Activated B cell treated with CpG ODN at 0.5 μM for 24 hours (primary cell): ENCODE data around the gene PRKAR1B. TPM values are rescaled to one million over a fixed set of nuclear protein-coding genes. Genes with fewer than 3 reads are reported as not detected.

Experiments used
- ATAC-seq: fragments of 200-7000 bp; cut with Tn5 transposase; one replicate; pipeline ENCODE4 v1.10.0; 2021; ENCODE audit warnings: low read depth, mild to moderate bottlenecking, moderate library complexity
- CTCF ChIA-PET: fragments of 350-600 bp; sonication (Branson Sonifier 250); formaldehyde crosslinking; loops from one replicate; lab custom pipeline; 2021; ENCODE audit warnings: antibody characterized with exemption; lab: Charles Lee
- POLR2A ChIA-PET: fragments of 350-600 bp; sonication (Branson Sonifier 250); formaldehyde crosslinking; loops from one replicate; lab custom pipeline; 2021; ENCODE audit warnings: antibody characterized with exemption; lab: Charles Lee
- DNase-seq: peaks from one replicate; pipeline ENCODE4 v3.0.0; 2022
- H3K27ac Mint-ChIP-seq: one replicate; pipeline ENCODE4 v1.8.0; 2020; ENCODE audit warnings: mixed read lengths
- H3K27me3 Mint-ChIP-seq: one replicate; pipeline ENCODE4 v1.8.0; 2021; ENCODE audit warnings: mixed read lengths
- H3K36me3 Mint-ChIP-seq: one replicate; pipeline ENCODE4 v1.8.0; 2021; ENCODE audit warnings: low read depth, mixed read lengths
- H3K4me1 Mint-ChIP-seq: one replicate; pipeline ENCODE4 v1.8.0; 2021; ENCODE audit warnings: mixed read lengths
- H3K4me3 Mint-ChIP-seq: one replicate; pipeline ENCODE4 v1.8.0; 2020; ENCODE audit warnings: mild to moderate bottlenecking, mixed read lengths
- H3K9me3 Mint-ChIP-seq: one replicate; pipeline ENCODE4 v1.8.0; 2020; ENCODE audit warnings: mixed read lengths
- CTCF ChIP-seq: fragments of 200-600 bp; IDR thresholded peaks from one replicate; pipeline ENCODE4 v1.8.0; 2022; ENCODE audit warnings: antibody characterized with exemption, mild to moderate bottlenecking
- intact Hi-C: fragments of 100-400 bp; cut with micrococcal nuclease; formaldehyde crosslinking; loops from one replicate; pipeline ENCODE4 v1.15.1; 2024
- total RNA-seq: library from RNA; stranded (reverse); gene quantifications from 2 replicates; pipeline ENCODE4 v1.2.3, GENCODE V29; 2022

Gene PRKAR1B
- total RNA-seq, 1 donor from 2014 or later, result 17.5 TPM

DNA sequence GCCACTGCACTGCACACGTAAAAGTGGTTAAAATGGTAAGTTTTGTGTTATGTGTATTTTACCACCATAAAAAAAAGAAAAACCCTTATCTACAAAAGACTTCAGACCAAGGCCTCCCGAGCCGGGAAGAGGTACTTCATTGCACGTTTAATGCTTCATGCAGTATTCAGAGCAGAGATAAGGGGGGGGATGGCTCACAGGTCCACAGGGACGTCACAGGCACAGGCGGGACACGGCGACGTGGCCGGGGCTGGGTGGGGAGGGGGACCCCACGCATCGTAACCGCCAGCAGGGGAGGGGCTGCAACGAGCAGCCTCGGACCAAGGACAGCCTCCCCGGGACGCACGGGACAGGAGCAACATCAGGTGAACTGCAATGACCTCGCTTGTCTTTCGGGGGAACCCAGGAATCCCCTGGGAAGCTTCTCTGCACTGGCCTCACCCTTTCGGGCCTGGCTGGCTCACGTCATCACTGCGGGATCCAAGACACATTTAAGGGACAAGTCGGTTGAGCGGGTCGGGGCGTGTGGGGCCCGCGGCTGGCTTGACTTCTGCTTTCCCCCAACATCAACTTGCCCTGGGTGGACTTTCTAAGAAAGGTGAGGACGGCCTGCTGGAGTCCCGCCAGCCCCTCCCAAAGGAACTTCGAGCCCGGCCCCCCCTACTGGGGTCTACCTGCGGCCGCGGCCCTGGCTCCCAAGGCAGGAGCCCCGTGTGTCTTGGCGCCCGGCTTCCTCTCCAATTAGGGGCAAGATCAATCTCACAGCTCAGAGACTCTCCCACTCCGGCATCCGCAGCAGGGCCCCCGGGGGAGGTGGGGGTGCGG lies 177.8 kb downstream of the PRKAR1B start:
- peaks cover 4% of the 10 kb centered on the region for H3K9me3 Mint-ChIP-seq
- no peak for DNase-seq
- no peak overlapping the region for H3K4me3 Mint-ChIP-seq
- CTCF ChIA-PET, result no interaction called here
- POLR2A ChIA-PET, result no interaction called here
- no peaks in the 10 kb centered on the region for H3K27me3 Mint-ChIP-seq
- intact Hi-C loops, result no loop called here
- TF ChIP-seq CTCF, result no peak
- no peaks in the 10 kb centered on the region for H3K36me3 Mint-ChIP-seq
- H3K27ac Mint-ChIP-seq, result no peak overlapping the region
- no peaks in the 10 kb centered on the region for H3K4me1 Mint-ChIP-seq
- ATAC-seq, result no peak

DNA sequence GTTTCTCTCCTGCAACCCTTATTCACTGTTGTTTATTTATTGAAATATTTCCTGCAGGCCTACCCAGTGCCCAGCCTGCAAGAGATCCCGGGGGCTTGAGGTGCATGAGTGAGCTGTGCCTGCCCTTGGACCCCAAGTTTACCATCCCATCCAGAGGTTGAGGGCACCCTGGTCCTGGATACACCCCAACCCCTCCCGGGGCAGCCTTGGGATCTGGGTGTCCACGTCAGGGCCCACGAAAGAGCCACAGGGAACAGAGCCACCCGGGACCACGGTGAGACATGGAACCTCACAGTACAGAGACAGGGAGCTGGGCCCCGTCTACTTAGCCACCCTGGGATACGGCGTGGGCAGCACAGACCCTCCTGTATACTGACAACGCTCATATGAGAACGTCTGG lies 178.7 kb downstream of the PRKAR1B start:
- H3K36me3 Mint-ChIP-seq, result no peaks in the 10 kb centered on the region
- ATAC-seq, result no peak
- no peak overlapping the region for H3K27ac Mint-ChIP-seq
- TF ChIP-seq CTCF, result no peak
- H3K27me3 Mint-ChIP-seq, result no peaks in the 10 kb centered on the region
- no peak for DNase-seq
- peaks cover 4% of the 10 kb centered on the region for H3K9me3 Mint-ChIP-seq
- POLR2A ChIA-PET, result no interaction called here
- CTCF ChIA-PET, result no interaction called here
- H3K4me1 Mint-ChIP-seq, result no peaks in the 10 kb centered on the region
- no peak overlapping the region for H3K4me3 Mint-ChIP-seq
- intact Hi-C loops, result no loop called here

GRCh38 chr7:545470-545869 lies 181.6 kb downstream of the PRKAR1B start:
- Mint-ChIP-seq H3K27ac (no peak overlapping the region), H3K36me3 (no peaks in the 10 kb centered on the region), H3K27me3 (no peaks in the 10 kb centered on the region), H3K4me3 (no peak overlapping the region), H3K9me3 (peaks cover 7% of the 10 kb centered on the region), H3K4me1 (no peaks in the 10 kb centered on the region)
- no peak for TF ChIP-seq CTCF
- DNase-seq (no peak), ATAC-seq (no peak)
- POLR2A ChIA-PET, result no interaction called here
- intact Hi-C loops, result no loop called here
- CTCF ChIA-PET, result no interaction called here

- no peaks in the 10 kb centered on the region for H3K27me3 Mint-ChIP-seq
- ATAC-seq (no peak), DNase-seq (no peak)
- intact Hi-C loops, result no loop called here
- TF ChIP-seq CTCF, result no peak
- H3K4me3 Mint-ChIP-seq, result no peak overlapping the region
- H3K9me3 Mint-ChIP-seq, result peaks cover 7% of the 10 kb centered on the region
- POLR2A ChIA-PET, result no interaction called here
- H3K27ac Mint-ChIP-seq, result no peak overlapping the region
- CTCF ChIA-PET, result no interaction called here
- H3K4me1 Mint-ChIP-seq, result no peaks in the 10 kb centered on the region
- no peaks in the 10 kb centered on the region for H3K36me3 Mint-ChIP-seq
Observed at GRCh38 chr7:544338-545221, 182.5 kb downstream of the PRKAR1B start.
